Thyroid gland (tissue), 4 donors: Measurements from ENCODE around the gene CIROP. TPM values are rescaled to one million over a fixed set of nuclear protein-coding genes. Genes with fewer than 3 reads are reported as not detected.

ENCODE experiments used
- DNase-seq, 2 donors: peaks; one replicate each; pipeline ENCODE4 v3.0.0-alpha.2; 2019
- H3K27ac ChIP-seq, 3 donors: fragments of 200-600 bp; sonication (generic); 1 replicate in 2 of 3; 2 replicates in 1 of 3; pipeline ENCODE4 v1.5.1; 2016 to 2019; ENCODE audit warnings: mild to moderate bottlenecking in 1 of 3, moderate library complexity in 1 of 3
- H3K27me3 ChIP-seq: fragments of 200-600 bp; sonication (generic); one replicate; pipeline ENCODE4 v1.5.1; 2019
- H3K36me3 ChIP-seq, 2 donors: fragments of 200-600 bp; sonication (generic); one replicate each; pipeline ENCODE4 v1.5.1; 2016 to 2019
- H3K4me1 ChIP-seq, 2 donors: fragments of 200-600 bp; sonication (generic); one replicate each; pipeline ENCODE4 v1.5.1; 2017 to 2019
- H3K4me3 ChIP-seq, 3 donors: fragments of 200-600 bp; sonication (generic); replicated peaks in 1 of 3; 1 replicate in 2 of 3; 2 replicates in 1 of 3; pipeline ENCODE4 v1.5.1; 2016; ENCODE audit warnings: mild to moderate bottlenecking in 1 of 3
- H3K9me3 ChIP-seq: fragments of 200-600 bp; sonication (generic); one replicate; pipeline ENCODE4 v1.5.1; 2017
- POLR2A ChIP-seq, 2 donors: fragments of 450-650 bp; IDR thresholded peaks; one replicate each; pipeline ENCODE4 v1.6.1; 2017; ENCODE audit warnings: antibody characterized with exemption in 2 of 2, mild to moderate bottlenecking in 2 of 2, moderate library complexity in 1 of 2
- WGBS, 2 donors: methylation state at CpG; one replicate each; pipeline ENCODE4 v1.1.5; 2017; 5-methylcytosine and 5-hydroxymethylcytosine counted together
- intact Hi-C: fragments of 100-400 bp; cut with DNase I; formaldehyde crosslinking; loops from one replicate; pipeline ENCODE4 v1.15.1; 2023
- total RNA-seq, 4 donors: library from RNA; depleted of rRNA; stranded (reverse); fragments of >200 nt; gene quantifications; one replicate each; pipeline ENCODE4 v1.2.3, GENCODE V29; 2016
- TF ChIP-seq, protein P1 (sequence below), 6 experiments: fragments of 200-600 bp in 3 of 6; fragments of 450-650 bp in 3 of 6; sonication (generic) in 3 of 6; IDR thresholded peaks; one replicate each; pipeline ENCODE4 v1.5.1; 2016 to 2019; ENCODE audit warnings: antibody characterized with exemption in 6 of 6, mild to moderate bottlenecking in 2 of 6, inconsistent platforms in 1 of 6, moderate library complexity in 1 of 6

Gene CIROP
- total RNA-seq, 4 donors from 2014 or later = 0.11 TPM; not detected in 3

- intact Hi-C loops = no loop called here
- 64 to 71% methylated on average over 6 of the region's 6 CpGs for WGBS, 2 donors
- TF ChIP-seq POLR2A (IDR thresholded peaks at IDR 0.05) = no peak
- TF ChIP-seq, protein P1, sequence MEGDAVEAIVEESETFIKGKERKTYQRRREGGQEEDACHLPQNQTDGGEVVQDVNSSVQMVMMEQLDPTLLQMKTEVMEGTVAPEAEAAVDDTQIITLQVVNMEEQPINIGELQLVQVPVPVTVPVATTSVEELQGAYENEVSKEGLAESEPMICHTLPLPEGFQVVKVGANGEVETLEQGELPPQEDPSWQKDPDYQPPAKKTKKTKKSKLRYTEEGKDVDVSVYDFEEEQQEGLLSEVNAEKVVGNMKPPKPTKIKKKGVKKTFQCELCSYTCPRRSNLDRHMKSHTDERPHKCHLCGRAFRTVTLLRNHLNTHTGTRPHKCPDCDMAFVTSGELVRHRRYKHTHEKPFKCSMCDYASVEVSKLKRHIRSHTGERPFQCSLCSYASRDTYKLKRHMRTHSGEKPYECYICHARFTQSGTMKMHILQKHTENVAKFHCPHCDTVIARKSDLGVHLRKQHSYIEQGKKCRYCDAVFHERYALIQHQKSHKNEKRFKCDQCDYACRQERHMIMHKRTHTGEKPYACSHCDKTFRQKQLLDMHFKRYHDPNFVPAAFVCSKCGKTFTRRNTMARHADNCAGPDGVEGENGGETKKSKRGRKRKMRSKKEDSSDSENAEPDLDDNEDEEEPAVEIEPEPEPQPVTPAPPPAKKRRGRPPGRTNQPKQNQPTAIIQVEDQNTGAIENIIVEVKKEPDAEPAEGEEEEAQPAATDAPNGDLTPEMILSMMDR (IDR thresholded peaks at IDR 0.05) = no peak
These were observed 3.4 kb downstream of the CIROP start for GRCh38 chr14:23101213-23101970.

GRCh38 chr14:23099212-23099861 is 5.5 kb downstream of the CIROP start:
- Histone ChIP-seq H3K9me3 (no peaks in the 10 kb centered on the region), H3K27me3 (no peaks in the 10 kb centered on the region), H3K4me1 (peaks cover 4 to 25% of the 10 kb centered on the region in 2 donors), H3K36me3 (peaks cover 9 to 12% of the 10 kb centered on the region in 2 donors), H3K27ac (peak overlapping the region in 2 of 3 donors; percentile 33 to 34), H3K4me3 (no peak overlapping the region)
- no peak for TF ChIP-seq POLR2A (IDR thresholded peaks at IDR 0.05)
- TF ChIP-seq, protein P1 (IDR thresholded peaks at IDR 0.05) = no peak
- WGBS, 2 donors = 63 to 68% methylated on average over 10 of the region's 10 CpGs
- intact Hi-C loops = no loop called here
- peak; percentile 59 to 64 for DNase-seq

More at GRCh38 chr14:23101213-23101970, 3.4 kb downstream of the CIROP start:
- no peak overlapping the region for H3K27ac ChIP-seq
- no peak for DNase-seq
- peaks cover 13 to 42% of the 10 kb centered on the region in 2 donors for H3K4me1 ChIP-seq
- H3K4me3 ChIP-seq = no peak overlapping the region
- no peaks in the 10 kb centered on the region for H3K27me3 ChIP-seq
- no peaks in the 10 kb centered on the region for H3K9me3 ChIP-seq
- H3K36me3 ChIP-seq = peaks cover 9 to 12% of the 10 kb centered on the region in 2 donors

- H3K4me1 ChIP-seq = peaks cover 18 to 34% of the 10 kb centered on the region in 2 donors
- WGBS, 2 donors = 93 to 95% methylated on average over 7 of the region's 7 CpGs
- H3K27me3 ChIP-seq = no peaks in the 10 kb centered on the region
- H3K9me3 ChIP-seq = no peaks in the 10 kb centered on the region
- intact Hi-C loops = no loop called here
- no peak overlapping the region for H3K27ac ChIP-seq
- no peak for TF ChIP-seq POLR2A (IDR thresholded peaks at IDR 0.05)
- TF ChIP-seq, protein P1 (IDR thresholded peaks at IDR 0.05) = no peak
- DNase-seq = no peak
- no peak overlapping the region for H3K4me3 ChIP-seq
- peaks cover 9 to 12% of the 10 kb centered on the region in 2 donors for H3K36me3 ChIP-seq
These were observed 7.0 kb downstream of the CIROP start for GRCh38 chr14:23097786-23098185.

GRCh38 chr14:23095196-23096108 is 9.3 kb downstream of the CIROP start, which contains the start of gene C14orf119:
Gene C14orf119 (plus strand): TSS chr14:23095505. CDS start chr14:23097659, 2,154 bp downstream.
- peak within 1 kb of the TSS; percentile 91 to 99 (median 98) for H3K27ac ChIP-seq
- TF ChIP-seq, protein P1 (IDR thresholded peaks at IDR 0.05) = no peak
- TF ChIP-seq POLR2A (IDR thresholded peaks at IDR 0.05) = peak in 1 of 2 donors; percentile 73
- WGBS, 2 donors = 1% methylated on average over 43 to 46 of the region's 46 CpGs
- H3K4me3 ChIP-seq = peak within 1 kb of the TSS; percentile 69 to 94 (median 92)
- intact Hi-C loops = no loop called here
- H3K4me1 ChIP-seq = peaks cover 34 to 51% of the 10 kb centered on the region in 2 donors
- peaks cover 9 to 24% of the 10 kb centered on the region in 2 donors for H3K36me3 ChIP-seq
- no peaks in the 10 kb centered on the region for H3K27me3 ChIP-seq
- H3K9me3 ChIP-seq = no peaks in the 10 kb centered on the region
- peak; percentile 99 to 100 for DNase-seq
